ENCODE data around the gene CCDC149.

The CCDC149 gene

DNA sequence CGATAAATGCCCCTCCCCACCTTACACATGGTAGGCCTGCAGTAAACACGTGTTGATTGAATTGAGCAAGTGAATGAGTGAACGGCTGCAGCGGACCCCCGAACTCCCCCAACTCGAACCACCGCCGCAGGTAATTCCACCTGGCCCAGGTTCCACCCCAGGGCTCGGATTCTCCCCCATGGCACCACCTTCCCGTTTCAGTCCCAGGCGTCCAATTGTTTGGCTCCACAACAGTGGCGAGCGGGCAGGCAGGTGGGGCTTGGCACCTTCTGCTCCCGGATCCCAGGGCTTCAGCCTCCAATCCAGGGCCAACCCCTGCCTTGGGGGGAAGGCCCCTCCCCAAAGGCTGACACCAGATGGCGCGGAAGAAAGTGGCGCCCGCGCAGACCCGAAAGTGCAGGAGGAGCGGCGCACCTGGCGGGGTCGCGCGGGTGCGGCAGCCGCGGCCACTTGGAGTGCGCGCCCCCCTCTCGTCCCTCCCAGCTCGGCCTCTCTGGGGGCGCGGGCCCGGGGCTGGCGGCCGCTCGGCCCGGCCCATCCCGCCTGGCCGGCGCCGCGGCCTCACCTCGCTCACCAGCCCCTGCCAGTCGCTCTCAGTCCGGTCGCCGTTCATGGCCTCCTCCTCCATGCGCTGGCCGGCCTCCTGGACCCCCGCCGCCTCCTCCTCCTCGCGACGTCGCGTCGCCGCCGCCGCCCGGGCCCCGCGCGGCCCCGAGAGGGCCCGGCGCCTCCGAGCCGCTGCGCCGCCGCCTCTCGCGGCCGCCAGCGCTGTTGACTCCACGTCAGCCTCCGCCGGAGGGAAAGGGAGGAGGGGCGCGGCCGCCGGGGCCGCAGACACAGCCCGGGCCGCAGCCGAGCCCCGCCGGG is at the start of gene CCDC149:
Gene CCDC149, minus strand, starts transcription at position 791 of the 867 bp plus-strand sequence. Its CDS starts 178 bp downstream, at position 613.
- peak; percentile 90 for DNase-seq (ENCODE audit: low read depth, low spot score)

DNA sequence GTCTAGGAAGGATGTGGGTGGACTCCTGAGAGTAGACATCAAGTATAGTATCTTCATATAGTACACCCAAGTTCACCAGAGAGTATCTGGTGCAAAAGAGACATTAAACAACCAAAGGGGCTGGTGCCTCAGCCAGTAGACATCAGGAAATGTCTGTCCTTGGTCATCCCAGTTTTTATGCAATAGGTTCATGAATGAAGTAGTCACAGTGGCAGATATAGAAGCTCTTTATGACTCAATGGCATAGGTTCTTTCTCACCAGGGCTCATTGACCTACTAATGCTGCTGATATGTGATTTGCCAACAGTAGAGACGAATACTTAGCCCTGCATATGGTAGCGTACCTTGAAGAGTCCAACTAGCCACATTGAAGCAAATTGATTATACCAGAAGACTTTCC is 45.0 kb upstream of the CCDC149 start:
- no peak for DNase-seq (ENCODE audit: low read depth, low spot score)

DNA sequence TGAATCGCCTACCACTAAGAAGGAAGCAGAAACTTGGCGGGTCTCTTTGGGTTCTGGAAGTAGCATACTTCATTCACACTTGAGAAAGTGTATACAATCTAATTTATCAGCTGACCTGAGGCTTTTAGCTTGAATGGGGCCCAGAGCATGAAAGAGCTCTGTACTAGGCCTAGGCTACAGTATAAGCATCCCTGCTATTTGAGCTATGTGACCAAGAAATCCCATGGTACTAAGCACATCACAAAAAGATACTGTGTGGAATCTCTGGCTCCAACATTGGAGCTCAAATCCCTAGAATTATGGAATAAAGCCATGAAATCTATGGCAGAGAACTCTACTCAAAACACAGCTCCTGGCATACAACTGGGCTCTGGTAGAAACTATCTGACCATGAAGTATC is 43.9 kb upstream of the CCDC149 start:
- peak; percentile 13 for DNase-seq (ENCODE audit: low read depth, low spot score)

DNA sequence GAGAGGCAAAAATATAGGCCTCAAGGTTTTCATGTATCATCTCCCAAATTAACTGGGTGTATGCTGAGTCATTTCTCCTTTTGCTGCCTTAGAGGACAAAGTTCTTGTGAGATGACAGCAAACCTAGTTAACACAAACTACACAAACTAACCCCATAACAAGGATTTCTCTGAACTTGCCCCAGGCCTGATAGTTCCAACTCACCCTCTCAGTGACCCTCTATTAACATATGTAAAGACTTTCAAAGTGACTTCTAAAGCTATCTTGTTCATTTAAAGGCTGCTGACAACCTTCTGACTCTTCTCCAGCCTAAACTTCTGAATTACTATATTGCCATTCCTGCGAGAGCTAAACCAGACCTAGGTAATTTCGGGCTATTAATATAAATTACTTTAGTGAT is 43.2 kb upstream of the CCDC149 start:
- DNase-seq (ENCODE audit: low read depth, low spot score): no peak

DNA sequence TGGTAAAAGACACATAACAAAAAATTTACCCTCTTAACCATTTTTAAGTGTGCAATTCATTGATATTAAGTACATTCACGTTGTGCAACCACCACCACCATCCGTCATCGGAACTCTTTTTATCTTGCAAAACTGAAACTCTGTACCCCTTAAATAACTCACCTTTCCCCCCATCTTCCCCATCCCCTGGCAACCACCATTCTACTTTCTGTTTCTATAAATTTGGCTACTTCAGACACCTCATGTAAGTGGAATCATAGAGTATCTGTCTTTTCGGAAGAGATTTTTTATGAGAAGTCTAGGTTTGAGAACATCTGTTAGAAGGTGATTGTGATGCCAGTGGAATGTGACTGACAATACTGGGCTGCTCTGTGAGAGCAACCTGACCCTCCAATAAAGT is 39.8 kb upstream of the CCDC149 start:
- DNase-seq (ENCODE audit: low read depth, low spot score): no peak

DNA sequence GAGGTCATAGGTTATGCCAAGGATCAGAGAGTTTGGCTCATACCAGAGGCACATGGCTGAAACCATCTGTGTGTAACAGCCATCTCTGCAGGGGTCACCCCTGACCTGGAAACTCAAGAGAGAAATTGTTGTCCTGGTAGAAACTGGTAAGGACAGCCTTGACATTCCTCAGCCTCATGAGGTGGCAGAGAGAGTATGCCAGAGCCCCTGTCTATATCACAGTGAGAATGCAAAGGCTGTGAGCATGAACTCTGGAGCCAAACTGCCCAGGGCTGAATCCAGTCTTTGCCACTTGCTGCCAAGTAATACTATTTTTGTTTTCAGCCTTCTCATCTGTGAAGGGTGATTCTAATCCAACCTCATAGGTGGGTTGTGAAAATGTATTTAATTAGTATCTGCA is 37.1 kb upstream of the CCDC149 start:
- no peak for DNase-seq (ENCODE audit: low read depth, low spot score)

DNA sequence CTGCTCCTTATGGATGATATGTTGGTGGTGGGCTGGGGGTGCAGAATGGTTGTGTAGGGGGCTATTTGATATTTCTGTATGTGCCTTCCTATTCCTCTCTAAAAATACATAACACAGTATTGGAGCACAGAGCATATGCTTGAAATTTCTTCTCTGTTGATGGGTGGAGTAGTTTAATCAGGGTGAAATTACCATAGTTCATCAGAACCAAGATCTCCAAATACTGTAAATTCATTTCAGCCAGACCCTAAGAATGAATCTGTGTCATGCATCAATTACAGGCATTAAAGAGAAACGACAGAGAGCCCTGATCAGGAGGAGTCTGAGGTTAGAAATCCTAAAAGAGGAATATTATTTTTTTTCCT is 25.1 kb upstream of the CCDC149 start:
- no peak for DNase-seq (ENCODE audit: low read depth, low spot score)

DNA sequence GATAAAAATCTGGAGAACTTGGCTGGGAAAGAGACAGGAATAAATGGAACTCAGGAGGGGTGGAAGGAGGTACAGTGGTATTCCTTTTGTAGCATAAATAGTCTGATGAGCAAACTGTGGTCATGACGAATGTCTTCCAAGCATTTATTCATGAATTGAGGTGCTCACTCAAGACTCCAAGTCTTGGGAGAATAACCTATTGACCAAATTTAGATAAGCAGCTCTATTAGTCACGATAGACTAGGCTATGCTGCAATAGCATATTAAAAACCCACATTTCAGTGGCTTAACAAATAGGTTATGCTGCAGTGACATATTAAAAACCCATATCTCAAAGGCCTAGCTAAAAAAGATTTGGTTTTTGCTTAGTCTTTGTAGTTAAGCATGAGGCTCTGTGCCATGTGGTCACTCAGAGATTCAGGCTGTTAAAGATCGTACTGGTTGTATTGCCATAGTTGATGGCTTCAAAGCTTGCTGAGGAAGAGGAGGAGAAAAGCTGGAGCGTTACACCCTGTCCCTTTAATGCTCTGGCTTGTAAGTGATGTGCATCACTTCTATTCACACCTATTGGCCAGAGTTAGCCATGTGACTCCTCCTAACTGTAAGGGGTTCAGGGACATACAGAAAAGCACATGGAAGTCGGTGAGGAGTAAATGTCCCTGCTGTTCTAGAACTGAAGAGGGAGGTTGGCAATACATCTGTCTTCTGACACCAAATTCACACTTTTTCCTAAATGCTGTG is 24.5 kb upstream of the CCDC149 start:
- DNase-seq (ENCODE audit: low read depth, low spot score): no peak

DNA sequence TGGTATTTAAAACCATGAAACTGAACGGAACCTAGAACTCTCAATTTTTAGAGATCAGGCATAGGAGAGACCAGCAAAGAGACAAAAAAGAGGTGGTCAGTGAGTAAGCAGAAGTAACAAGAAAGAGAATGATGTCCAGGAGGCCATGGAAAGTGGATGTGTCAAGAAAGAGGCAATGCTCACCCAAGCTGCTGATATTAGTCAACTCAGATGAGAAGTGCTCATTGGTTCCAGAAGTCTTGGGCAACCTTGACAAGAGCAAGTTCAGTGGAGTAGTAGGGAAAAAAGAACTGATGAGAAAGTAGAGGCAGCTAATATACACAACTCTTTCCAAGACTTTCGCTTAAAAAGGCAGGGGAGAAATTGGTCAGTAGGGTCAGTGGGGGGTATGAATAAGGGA is 23.0 kb upstream of the CCDC149 start:
- DNase-seq (ENCODE audit: low read depth, low spot score): no peak

DNA sequence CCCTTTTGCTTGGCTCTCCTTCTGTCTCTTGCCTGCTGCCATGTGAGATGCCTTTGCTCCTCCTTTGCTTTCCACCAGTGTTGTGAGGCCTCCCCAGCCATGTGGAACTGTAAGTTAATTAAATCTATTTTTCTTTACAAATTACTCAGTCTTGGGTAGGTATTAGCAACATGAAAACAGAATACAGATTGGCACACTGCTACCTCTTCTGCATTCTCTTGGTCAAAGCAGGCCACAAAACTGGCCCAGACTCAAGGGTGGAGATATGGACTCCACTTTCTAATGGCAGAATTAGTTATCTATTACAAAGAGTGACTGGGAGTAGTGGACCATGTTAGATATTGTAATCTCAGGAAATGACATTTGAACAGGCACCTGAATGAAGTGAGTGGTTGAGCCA is 21.5 kb upstream of the CCDC149 start:
- DNase-seq (ENCODE audit: low read depth, low spot score): no peak

DNA sequence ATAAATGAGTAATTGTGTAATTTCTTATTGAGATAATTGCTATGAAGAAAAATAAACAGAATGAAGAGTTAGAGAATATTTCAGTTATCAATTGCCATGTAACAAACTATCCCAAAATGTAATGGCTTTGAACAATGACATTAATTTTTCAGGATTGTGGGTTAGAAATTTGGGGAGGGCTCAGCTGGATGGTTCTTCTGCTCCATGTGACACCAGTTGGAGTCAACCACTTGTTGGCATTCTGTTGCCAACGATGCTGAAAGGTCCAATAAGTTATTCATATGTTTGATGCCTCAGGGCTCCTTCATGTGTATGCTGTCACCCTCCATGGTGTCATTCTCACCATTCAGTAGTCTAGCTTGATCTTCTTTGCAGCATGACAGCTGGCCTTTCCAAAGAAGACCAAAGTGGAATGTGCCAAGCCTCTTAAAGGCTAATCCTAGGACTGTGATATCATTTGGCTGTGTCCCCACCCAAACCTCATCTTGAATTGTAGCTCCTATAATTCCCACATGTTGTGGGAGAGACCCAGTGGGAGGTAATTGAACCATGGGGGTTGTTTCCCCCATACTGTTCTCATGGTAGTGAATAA is 20.9 kb upstream of the CCDC149 start:
- no peak for DNase-seq (ENCODE audit: low read depth, low spot score)

DNA sequence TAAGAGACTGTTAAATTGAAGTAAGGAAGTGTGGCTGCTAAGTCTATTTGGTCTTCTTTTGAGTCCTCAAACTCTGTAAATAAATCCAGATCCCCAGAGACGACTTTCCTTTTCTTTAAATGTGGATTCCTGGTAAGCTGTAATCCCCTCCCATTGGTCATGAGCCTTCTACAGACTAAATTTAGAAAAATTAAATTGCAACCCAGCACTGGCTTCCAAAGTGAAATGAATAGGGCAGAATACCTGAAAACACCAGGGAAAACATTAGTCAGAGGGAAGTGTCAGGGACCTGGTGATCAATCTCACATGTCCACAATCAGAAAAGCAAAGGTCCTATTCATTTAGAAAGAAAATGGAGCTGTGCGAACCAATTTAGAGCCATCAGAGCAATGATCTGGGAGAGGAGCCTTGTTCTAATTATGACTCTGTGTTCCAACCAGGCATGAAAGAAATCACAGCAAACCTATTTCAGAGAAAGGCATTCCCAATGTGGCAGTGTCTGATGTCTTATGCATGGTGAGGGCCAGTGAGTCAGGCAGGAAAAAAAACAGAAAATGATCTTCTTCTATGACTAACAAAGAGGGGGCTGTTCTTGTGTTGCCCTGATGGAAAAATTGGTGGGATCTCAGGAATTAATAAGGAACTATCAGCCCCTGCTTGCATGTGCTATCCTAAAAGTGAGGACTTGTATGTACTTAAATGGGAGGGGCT is 19.8 kb upstream of the CCDC149 start:
- DNase-seq (ENCODE audit: low read depth, low spot score): no peak

DNA sequence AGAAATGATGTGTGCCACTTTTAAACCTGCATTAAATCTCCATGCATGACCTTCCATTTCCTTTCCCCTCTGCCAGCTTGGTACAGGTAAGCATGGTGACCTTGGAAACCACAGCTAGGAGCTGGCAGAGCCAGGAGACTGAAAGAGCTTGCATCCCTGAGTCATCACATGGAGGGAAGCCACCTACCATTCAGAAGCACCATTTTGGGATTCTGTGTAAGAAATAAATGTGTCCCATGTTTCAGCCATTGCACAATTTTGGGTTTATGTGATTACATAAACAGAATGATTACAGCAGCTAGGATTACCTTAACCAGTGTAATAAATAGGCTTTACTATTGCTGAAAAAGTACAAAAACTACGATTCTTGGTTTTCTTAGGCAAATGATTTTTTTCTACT is 17.3 kb upstream of the CCDC149 start:
- no peak for DNase-seq (ENCODE audit: low read depth, low spot score)

DNA sequence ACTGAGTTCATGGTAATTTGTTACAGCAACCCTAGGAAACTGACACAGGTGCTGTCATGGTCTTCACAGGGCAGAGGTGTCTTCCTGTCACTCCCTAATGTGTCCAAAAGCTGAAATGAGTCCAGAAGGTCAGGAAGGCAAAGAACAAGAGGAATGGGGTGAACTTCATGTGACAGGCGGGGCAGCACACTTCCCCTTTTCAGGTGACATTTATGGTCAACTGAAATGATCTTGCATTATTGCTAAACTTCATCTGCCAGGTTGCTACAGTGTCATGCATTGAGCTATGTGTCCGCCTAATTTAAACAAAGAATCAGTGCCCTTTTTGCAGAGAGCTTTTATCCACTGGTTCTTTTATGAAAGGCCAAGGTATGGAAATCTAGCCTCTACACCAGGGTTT is 15.9 kb upstream of the CCDC149 start:
- no peak for DNase-seq (ENCODE audit: low read depth, low spot score)

DNA sequence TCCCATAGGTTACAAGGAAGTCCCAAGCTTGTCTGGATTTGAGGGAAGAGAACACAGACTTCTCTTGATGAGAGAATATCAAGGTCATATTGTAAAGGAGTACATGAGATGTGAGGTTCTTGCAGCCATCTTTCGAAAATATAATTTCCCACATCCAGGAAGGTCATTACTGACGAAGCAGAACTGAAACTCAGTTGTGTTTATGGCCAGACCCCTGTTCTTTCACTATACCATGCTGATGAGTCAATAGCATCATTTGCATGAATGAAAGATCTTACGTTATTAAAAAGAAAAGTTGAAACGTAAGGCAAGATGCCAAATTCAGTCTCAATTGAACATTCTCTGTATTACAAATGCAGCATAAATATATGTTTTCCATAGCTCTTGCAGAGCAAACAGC is 14.2 kb upstream of the CCDC149 start:
- DNase-seq (ENCODE audit: low read depth, low spot score): no peak

DNA sequence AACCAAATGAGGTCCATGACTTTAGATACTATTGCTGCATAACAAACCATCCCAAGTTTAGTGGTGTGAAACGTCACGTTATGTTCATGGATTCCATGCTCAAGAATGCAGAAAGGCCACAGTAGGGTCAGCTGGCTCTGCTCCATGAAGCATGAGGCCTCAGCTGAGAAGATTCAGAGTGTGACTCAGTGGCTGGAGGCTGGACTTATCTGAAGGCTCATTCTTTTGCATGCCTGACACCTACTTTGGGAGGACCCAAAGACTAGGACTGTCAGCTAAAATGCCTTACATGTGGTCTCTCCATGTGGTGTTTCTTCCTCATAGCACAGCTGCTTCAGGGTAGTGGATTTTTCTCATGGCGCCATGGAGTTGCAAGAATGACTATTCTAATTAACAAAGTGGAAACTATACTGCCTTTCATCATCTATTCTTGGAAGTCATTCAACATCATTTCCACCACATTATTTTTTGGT is 11.5 kb upstream of the CCDC149 start:
- peak; percentile 94 for DNase-seq (ENCODE audit: low read depth, low spot score)

DNA sequence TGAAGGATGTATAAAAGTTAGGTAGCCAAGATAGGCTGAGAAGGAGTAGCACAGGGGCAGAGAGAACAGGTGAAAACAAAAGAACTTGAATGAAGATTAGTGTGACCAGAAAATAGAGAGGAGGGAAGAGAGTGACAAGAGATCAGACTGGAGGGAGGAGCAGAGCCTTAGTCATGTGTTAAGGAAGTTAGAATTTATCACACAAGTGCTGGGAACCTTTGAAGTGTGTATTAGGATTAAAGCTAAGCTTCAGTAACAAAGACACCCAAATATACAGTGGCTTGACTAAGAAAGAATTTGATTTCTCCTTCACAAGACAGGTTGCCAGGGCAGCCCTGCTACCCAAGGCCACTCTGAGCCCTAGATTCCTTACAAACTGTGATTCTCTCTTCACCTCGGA is 10.7 kb upstream of the CCDC149 start:
- no peak for DNase-seq (ENCODE audit: low read depth, low spot score)

DNA sequence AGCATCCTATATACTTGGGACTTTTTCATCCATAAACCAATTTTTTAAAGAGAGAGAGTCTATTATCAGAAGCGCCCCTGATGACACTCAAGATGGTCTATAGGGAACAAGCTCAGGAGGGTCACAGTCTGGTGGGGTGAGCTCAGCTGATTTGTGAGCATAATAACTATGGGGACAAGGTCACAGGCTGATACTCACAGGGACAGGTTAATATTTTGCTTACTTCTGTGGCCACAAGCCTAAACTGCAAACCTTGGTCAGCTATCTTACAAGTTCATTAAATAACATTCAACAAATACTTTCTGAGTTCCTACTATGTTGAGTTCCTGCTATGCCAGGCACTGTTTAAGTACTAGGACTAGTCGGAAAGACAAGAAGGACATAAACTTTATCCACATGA is 10.2 kb upstream of the CCDC149 start:
- no peak for DNase-seq (ENCODE audit: low read depth, low spot score)

DNA sequence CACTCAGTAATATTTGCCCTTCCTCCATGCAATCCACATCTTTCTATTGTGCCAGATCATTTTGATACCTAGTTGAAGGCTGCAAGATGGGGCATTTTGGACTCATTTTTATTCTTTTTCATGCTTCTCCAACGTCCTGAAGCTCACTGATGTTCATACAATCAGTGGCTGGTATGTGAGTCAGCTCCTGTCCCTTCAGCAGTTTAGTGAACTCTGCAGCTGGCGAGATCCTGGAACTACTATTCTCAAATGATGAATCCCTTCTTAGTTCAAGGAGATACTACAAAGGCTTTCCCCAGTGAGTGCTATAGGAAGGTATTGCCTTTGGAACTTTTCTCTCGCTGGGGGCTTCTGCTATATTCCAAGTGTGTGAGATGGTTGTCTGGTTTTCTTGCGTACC is 9.6 kb upstream of the CCDC149 start:
- no peak for DNase-seq (ENCODE audit: low read depth, low spot score)

DNA sequence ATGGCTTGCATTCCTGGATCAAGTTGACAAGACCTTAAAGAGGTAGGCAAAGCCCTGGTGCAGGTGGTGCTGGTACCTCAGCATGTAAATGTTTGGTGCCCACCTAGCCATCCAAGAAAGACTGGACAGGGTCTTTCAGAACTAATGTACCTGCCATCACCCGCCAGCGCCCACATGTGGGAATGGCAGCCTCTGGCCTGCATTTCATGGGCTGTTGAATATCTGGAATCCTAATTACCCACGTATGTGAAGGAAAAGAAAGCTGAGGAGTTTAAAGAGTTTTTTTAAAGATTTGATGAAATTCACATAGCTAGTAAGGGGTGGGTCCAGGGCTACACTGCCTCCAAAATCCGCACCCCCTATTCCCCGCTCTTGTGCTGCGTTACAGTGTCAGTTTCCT is 8.6 kb upstream of the CCDC149 start:
- DNase-seq (ENCODE audit: low read depth, low spot score): no peak

DNA sequence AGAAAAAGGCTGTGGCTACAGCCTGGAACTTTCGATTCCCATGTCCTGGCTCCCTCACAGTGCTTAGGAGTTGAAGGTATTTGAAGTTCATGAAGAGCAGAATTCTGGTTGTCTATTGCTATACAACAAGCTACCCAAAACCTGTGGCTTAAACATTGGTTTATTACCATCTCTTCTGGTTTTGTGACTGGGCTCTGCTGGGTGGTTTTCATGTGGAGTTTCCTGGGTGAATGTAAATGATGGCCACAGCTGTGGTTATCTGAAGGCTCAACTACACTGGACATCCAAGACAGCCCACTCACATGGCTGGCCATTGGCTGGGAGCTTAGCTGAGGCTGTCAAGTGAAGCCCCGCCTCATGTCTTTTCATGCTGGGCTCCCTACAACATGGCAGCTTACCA is 7.2 kb upstream of the CCDC149 start:
- no peak for DNase-seq (ENCODE audit: low read depth, low spot score)

Measured in astrocyte of the hippocampus (primary cell).